Measurements from ENCODE around the gene FILIP1. TPM values are rescaled to one million over a fixed set of nuclear protein-coding genes. Genes with fewer than 3 reads are reported as not detected.

The FILIP1 gene
- polyA plus RNA-seq, 3 donors from 2014 or later: not detected

Other genes starting within 250 kb of the FILIP1 start
- gene COX7A2, start 250.0 kb downstream of the FILIP1 start, polyA plus RNA-seq: 1,000 to 10,000 TPM in 1 of 3 donors, 100 to 1,000 TPM in 2; 732 to 1,349 (median 964) TPM
- 10 to 100 TPM; 47.5 to 81.9 (median 56.0) TPM for gene TMEM30A, start 209.0 kb downstream of the FILIP1 start, polyA plus RNA-seq
- gene SENP6, start 108.1 kb upstream of the FILIP1 start, polyA plus RNA-seq: 10 to 100 TPM; 32.5 to 57.3 (median 33.0) TPM